ENCODE results near the gene PIGH. TPM values are rescaled to one million over a fixed set of nuclear protein-coding genes. Genes with fewer than 3 reads are reported as not detected.
"Not testable (repeated sequence)": the region's sequence is repeated elsewhere in the genome, so short reads cannot be mapped to it uniquely, and the experiment has no call there.

Gene PIGH
- total RNA-seq, 1 experiment from 2014 or later = 10.9 TPM

- no peak for DNase-seq (ENCODE audit: low spot score)
Measured at GRCh38 chr14:67553547-67553946, 46.5 kb downstream of the PIGH start.

GRCh38 chr14:67551940-67552339, 48.1 kb downstream of the PIGH start:
- DNase-seq (ENCODE audit: low spot score) = no peak

- no peak for DNase-seq (ENCODE audit: low spot score)
Measured at GRCh38 chr14:67551123-67551522, 48.9 kb downstream of the PIGH start.

- DNase-seq (ENCODE audit: low spot score) = no peak
Measured at GRCh38 chr14:67549734-67550133, 50.3 kb downstream of the PIGH start.

- no peak for DNase-seq (ENCODE audit: low spot score)
Measured at GRCh38 chr14:67547224-67547780, 52.8 kb downstream of the PIGH start.

GRCh38 chr14:67544590-67544989, 55.5 kb downstream of the PIGH start:
- no peak for DNase-seq (ENCODE audit: low spot score)

GRCh38 chr14:67542620-67543019, 57.4 kb downstream of the PIGH start:
- not testable (repeated sequence) for DNase-seq (ENCODE audit: low spot score)

GRCh38 chr14:67541448-67542387, 58.4 kb downstream of the PIGH start:
- peak; percentile 57 for DNase-seq (ENCODE audit: low spot score)

Small RNA genes lying within 50 kb of the gene (small RNA-seq; reads per million reads assigned to genes)
- not detected for gene AL132640.3
- not detected for gene RF00019

Other genes with a start within 250 kb of the PIGH start
- gene ATP6V1D, start 240.5 kb downstream of the PIGH start, total RNA-seq (2014; rRNA removed; shearing (Covaris generic)) = 27.3 and 36.5 TPM in 2 replicates
- gene EIF2S1, start 239.9 kb downstream of the PIGH start, total RNA-seq (2014; rRNA removed; shearing (Covaris generic)) = 99.9 and 100 TPM in 2 replicates
- gene PLEK2, start 188.1 kb downstream of the PIGH start, total RNA-seq (2014; rRNA removed; shearing (Covaris generic)) = 32.1 and 48.1 TPM in 2 replicates
- 0.08 and 0.15 TPM in 2 replicates for gene TMEM229B, start 111.5 kb downstream of the PIGH start, total RNA-seq (2014; rRNA removed; shearing (Covaris generic))
- gene PLEKHH1, start 67.0 kb downstream of the PIGH start, total RNA-seq (2014; rRNA removed; shearing (Covaris generic)) = 11.0 and 12.7 TPM in 2 replicates
- 4.4 and 4.5 TPM in 2 replicates for gene ARG2, start 19.7 kb upstream of the PIGH start, total RNA-seq (2014; rRNA removed; shearing (Covaris generic))
- gene VTI1B, start 74.4 kb upstream of the PIGH start, total RNA-seq (2014; rRNA removed; shearing (Covaris generic)) = 30.6 and 54.7 TPM in 2 replicates
- 55.8 and 69.7 TPM in 2 replicates for gene RDH11, start 95.5 kb upstream of the PIGH start, total RNA-seq (2014; rRNA removed; shearing (Covaris generic))
- gene RDH12, start 101.6 kb upstream of the PIGH start, total RNA-seq (2014; rRNA removed; shearing (Covaris generic)) = 0.08 and 0.66 TPM in 2 replicates
- gene ZFYVE26, start 216.3 kb upstream of the PIGH start, total RNA-seq (2014; rRNA removed; shearing (Covaris generic)) = 11.9 and 16.6 TPM in 2 replicates
- 3.9 and 5.9 TPM in 2 replicates for gene RAD51B, start 219.5 kb upstream of the PIGH start, total RNA-seq (2014; rRNA removed; shearing (Covaris generic))

Data from HT-29 (cell line).